ENCODE data around the gene ATG12.
"Not testable (repeated sequence)": the region's sequence is repeated elsewhere in the genome, so short reads cannot be mapped to it uniquely, and the experiment has no call there.

ATG12 gene

DNA sequence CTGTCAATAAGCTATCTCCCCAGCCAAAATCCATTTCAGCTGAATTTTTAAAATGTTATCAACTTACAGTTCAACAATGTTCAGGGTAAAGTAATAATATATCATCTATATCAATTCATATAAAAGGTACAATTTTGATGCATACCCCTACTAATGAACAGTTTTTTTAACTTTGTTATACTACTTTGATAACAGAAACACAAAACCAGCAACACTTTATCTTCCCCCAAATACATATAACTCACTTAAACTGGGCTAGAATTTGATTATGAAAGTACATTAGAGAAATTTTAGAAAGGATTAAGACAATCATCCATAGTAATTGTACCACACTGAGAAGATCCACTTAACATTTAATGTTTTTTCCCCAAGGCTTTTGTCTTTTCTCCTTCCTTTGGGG lies 30.0 kb downstream of the ATG12 start:
- no peak for DNase-seq
- Histone ChIP-seq H3K27me3 (ENCODE audit: insufficient read depth, low read depth, severe bottlenecking) (no peaks in the 10 kb centered on the region), H3K4me3 (ENCODE audit: low read depth, low read length) (no peak overlapping the region), H3K27ac (no peak overlapping the region), H3K9me3 (ENCODE audit: severe bottlenecking) (no peaks in the 10 kb centered on the region), H3K36me3 (no peaks in the 10 kb centered on the region)
- no peak for TF ChIP-seq CTCF (IDR thresholded peaks at IDR 0.05; ENCODE audit: low read depth, low read length)

DNA sequence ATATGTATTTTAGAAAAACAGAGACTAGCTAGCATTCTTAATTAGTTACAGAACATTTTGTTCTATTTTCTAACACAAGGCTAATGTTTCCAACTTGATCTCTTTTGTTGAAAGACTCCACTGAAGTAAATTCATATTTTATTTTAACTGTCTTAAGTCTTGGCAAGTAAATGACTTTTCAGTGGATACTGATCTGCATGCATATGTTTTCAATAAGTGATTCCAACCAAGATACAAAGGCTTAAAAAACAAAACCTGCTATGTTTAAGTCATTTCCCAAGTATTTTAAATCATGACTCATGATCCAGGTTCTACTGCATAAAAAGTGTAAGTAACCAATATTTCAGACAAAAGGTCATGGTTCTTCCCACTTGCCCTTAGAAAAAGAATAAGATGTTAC lies 30.6 kb downstream of the ATG12 start:
- Histone ChIP-seq H3K9me3 (ENCODE audit: severe bottlenecking) (no peaks in the 10 kb centered on the region), H3K36me3 (no peaks in the 10 kb centered on the region), H3K27ac (no peak overlapping the region), H3K27me3 (ENCODE audit: insufficient read depth, low read depth, severe bottlenecking) (no peaks in the 10 kb centered on the region), H3K4me3 (ENCODE audit: low read depth, low read length) (no peak overlapping the region)
- TF ChIP-seq CTCF (IDR thresholded peaks at IDR 0.05; ENCODE audit: low read depth, low read length) = no peak
- no peak for DNase-seq

DNA sequence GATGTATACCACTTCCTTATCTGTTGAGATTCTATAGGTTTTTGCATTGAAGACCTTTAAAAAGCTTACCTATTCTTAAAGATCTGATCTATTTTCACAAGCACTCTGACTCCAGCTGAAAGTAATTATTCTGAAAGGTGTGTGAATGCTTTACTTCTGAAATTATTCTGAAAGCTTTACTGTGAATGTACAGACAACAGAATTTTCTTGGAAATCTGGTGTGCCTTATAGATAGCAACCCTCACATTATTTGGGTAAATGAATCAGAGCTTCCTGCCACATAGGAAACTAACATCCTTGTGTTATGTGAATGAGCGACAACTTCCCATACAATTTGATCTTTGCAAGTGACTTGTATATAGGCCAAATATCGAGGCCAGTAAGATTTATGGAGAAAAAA lies 31.4 kb downstream of the ATG12 start:
- Histone ChIP-seq H3K4me3 (ENCODE audit: low read depth, low read length) (no peak overlapping the region), H3K36me3 (no peaks in the 10 kb centered on the region), H3K9me3 (ENCODE audit: severe bottlenecking) (no peaks in the 10 kb centered on the region), H3K27me3 (ENCODE audit: insufficient read depth, low read depth, severe bottlenecking) (no peaks in the 10 kb centered on the region), H3K27ac (no peak overlapping the region)
- TF ChIP-seq CTCF (IDR thresholded peaks at IDR 0.05; ENCODE audit: low read depth, low read length) = no peak
- DNase-seq = no peak

DNA sequence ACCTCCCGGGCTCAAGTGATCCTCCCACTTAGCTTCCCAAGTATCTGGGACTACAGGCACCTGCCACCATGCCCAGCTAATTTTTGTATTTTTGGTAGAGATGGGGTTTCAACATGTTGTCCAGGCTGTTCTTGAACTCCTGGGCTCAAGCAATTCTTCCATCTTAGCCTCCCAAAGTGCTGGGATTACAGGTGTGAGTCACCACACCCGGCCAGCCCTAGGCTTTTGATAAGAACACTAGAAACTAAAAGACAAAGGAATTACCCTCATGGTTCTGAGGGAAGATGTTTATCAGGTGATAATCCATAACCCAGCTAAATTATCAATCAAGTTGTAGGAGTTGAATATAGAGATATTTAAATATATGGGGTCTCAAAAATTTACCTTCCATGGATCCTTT lies 33.3 kb downstream of the ATG12 start:
- H3K4me3 ChIP-seq (ENCODE audit: low read depth, low read length); H3K9me3 ChIP-seq (ENCODE audit: severe bottlenecking); H3K27ac ChIP-seq; H3K27me3 ChIP-seq (ENCODE audit: insufficient read depth, low read depth, severe bottlenecking); H3K36me3 ChIP-seq; DNase-seq: not testable (repeated sequence)

GRCh38 chr5:115807654-115808052 lies 33.7 kb downstream of the ATG12 start:
- H3K27me3 ChIP-seq (ENCODE audit: insufficient read depth, low read depth, severe bottlenecking) = no peaks in the 10 kb centered on the region
- no peak for DNase-seq
- H3K9me3 ChIP-seq (ENCODE audit: severe bottlenecking) = no peaks in the 10 kb centered on the region
- no peak for TF ChIP-seq CTCF (IDR thresholded peaks at IDR 0.05; ENCODE audit: low read depth, low read length)
- H3K36me3 ChIP-seq = no peaks in the 10 kb centered on the region
- H3K4me3 ChIP-seq (ENCODE audit: low read depth, low read length) = no peak overlapping the region
- H3K27ac ChIP-seq = no peak overlapping the region

DNA sequence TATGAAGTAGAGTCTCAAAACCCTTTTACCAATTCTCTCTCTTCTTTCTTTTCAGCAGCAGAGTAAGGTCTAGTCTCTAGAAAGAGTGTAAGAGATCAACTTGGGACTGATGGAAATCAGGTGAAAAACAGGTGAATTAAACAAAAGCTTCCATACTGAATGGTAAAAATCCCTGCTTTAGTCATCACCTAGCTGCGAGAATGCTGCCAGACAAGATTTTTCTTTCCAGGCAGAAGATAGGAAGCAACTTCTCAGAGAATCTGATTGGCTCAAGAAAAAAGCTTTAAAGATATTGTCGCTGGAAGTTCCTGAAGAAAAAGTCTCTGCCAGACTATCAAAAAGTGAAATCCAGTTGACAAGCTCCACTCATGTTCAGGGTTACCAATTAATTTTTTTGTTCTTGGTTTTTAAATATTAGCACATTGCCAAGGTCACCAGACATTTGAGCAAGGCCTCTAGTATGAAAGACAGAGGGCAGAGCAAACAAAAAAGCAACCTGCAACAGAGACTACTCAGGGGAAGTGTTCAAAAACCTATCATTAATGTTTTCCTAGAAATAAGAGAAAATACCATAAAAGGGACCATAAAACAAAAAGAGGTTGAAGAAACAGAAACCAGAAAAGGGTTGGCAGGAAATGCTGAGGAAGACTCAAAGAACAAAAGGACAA lies 34.2 kb downstream of the ATG12 start:
- no peak overlapping the region for H3K27ac ChIP-seq
- H3K27me3 ChIP-seq (ENCODE audit: insufficient read depth, low read depth, severe bottlenecking) = no peaks in the 10 kb centered on the region
- DNase-seq = no peak
- no peak overlapping the region for H3K4me3 ChIP-seq (ENCODE audit: low read depth, low read length)
- H3K36me3 ChIP-seq = no peaks in the 10 kb centered on the region
- TF ChIP-seq CTCF (IDR thresholded peaks at IDR 0.05; ENCODE audit: low read depth, low read length) = no peak
- H3K9me3 ChIP-seq (ENCODE audit: severe bottlenecking) = no peaks in the 10 kb centered on the region
